Nephron progenitor cell (in vitro differentiated cells): Measurements from ENCODE around the gene PCSK5.
A peak's percentile ranks its signal among the peaks of the same experiment; 100 is the strongest.

Experiments used
- DNase-seq: peaks from one replicate; pipeline ENCODE4 v3.0.0; 2021
- H3K27ac Mint-ChIP-seq: 2 replicates; pipeline ENCODE4 v1.8.0; 2021; ENCODE audit warnings: mild to moderate bottlenecking, moderate library complexity, mixed read lengths
- H3K27me3 Mint-ChIP-seq: 2 replicates; pipeline ENCODE4 v1.8.0; 2021; ENCODE audit warnings: mild to moderate bottlenecking, low read depth, mixed read lengths; ENCODE audit not compliant: poor library complexity
- H3K36me3 Mint-ChIP-seq: 2 replicates; pipeline ENCODE4 v1.8.0; 2021; ENCODE audit warnings: low read depth, mixed read lengths
- H3K4me1 Mint-ChIP-seq: 2 replicates; pipeline ENCODE4 v1.8.0; 2021; ENCODE audit warnings: mixed read lengths
- H3K4me3 Mint-ChIP-seq: 2 replicates; pipeline ENCODE4 v1.8.0; 2021; ENCODE audit warnings: mild to moderate bottlenecking, moderate library complexity, mixed read lengths
- H3K9me3 Mint-ChIP-seq: 2 replicates; pipeline ENCODE4 v1.8.0; 2021; ENCODE audit warnings: mild to moderate bottlenecking, moderate library complexity, mixed read lengths
- TF ChIP-seq, protein P1 (sequence below): fragments of 200-600 bp; sonication (generic); IDR thresholded peaks from 2 replicates; pipeline ENCODE4 v1.5.0; 2021; ENCODE audit warnings: antibody characterized with exemption

Gene PCSK5

DNA sequence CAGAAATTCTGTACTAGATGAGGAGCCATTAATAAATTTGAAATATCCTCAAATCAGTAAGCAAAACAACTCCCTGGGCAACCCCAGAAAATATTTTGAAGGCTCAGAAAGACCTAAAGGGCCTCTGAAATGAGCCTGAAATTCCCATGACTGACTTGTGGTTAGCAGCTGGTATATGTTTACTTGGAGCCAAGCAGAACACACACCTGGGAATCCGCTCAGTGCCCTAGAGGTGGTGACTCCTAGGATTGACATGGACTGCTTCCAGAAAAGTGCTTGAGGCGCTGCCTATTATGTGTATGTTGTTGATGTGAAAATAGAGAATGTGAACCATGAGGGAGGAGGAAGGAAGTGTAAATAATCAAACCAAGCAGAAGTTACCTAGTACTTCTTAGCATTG lies 489.0 kb downstream of the PCSK5 start:
- DNase-seq: no peak
- H3K4me1 Mint-ChIP-seq: peaks cover 14% of the 10 kb centered on the region
- H3K4me3 Mint-ChIP-seq: no peak overlapping the region
- H3K9me3 Mint-ChIP-seq: no peaks in the 10 kb centered on the region
- H3K36me3 Mint-ChIP-seq: peaks cover 16% of the 10 kb centered on the region
- TF ChIP-seq, protein P1, sequence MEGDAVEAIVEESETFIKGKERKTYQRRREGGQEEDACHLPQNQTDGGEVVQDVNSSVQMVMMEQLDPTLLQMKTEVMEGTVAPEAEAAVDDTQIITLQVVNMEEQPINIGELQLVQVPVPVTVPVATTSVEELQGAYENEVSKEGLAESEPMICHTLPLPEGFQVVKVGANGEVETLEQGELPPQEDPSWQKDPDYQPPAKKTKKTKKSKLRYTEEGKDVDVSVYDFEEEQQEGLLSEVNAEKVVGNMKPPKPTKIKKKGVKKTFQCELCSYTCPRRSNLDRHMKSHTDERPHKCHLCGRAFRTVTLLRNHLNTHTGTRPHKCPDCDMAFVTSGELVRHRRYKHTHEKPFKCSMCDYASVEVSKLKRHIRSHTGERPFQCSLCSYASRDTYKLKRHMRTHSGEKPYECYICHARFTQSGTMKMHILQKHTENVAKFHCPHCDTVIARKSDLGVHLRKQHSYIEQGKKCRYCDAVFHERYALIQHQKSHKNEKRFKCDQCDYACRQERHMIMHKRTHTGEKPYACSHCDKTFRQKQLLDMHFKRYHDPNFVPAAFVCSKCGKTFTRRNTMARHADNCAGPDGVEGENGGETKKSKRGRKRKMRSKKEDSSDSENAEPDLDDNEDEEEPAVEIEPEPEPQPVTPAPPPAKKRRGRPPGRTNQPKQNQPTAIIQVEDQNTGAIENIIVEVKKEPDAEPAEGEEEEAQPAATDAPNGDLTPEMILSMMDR: no peak
- H3K27ac Mint-ChIP-seq: no peak overlapping the region
- H3K27me3 Mint-ChIP-seq: peaks cover 6% of the 10 kb centered on the region

DNA sequence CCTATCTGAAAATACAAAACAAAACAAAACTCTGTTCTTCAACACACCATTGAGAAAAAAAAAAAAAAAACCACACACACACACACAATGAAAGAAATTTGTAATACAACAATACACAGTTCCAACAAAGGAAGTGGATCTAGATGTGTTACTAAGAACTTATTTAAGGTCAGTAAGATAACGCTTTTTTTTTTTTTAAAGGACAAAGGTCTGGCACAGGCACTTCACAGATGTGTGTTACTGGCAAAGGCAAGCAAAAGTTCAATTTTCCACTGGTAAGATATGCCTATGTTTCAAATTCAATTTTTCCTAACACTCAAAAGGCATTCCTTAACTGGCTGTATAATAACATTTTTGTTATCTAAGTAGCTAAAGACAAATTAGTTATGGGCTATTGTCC lies 500.2 kb downstream of the PCSK5 start:
- peaks cover 12% of the 10 kb centered on the region for H3K4me1 Mint-ChIP-seq

DNA sequence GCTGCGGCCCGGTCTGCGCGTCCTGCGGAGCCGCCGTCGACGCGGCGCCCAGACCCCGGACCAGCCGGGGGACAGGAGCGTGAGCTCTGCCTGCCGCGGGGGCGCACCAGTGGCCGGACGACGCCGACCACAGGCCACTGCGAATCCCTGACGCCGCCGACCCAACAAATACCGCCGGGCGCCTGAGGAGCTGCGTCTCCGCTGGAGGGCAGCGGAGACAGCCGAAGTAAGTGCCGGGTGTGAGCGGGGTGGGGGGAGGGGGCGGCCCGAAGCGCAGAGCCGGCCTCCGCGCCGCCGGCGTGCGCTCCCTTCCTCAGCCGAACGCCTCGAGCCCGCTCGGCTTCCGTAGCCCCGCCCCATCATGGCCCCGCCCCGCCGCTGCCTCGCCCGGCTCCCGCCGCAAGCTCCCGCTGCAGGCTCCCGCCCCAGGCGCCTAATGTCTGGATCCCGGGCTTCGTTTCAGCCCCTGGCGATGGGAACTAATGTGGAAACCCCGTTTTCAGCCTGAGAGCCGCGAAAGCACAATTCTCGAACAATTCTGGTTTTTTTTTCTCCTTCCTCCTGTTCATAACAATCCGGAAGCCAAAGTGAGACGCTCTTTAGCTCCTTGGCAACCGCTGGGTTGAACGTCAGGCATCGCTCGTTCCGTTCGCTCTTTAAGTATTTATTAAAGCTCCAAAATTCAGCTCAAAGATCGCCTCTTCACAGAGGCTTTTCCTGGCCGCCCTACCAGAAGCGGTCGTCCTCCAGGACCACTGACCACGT lies 503.9 kb downstream of the PCSK5 start, which contains the start of gene RFK:
Gene RFK (minus strand): TSS at position 232 of the 765 bp plus-strand sequence. CDS start 255 bp downstream, outside the sequence.
- peak; percentile 99 for DNase-seq
- peak within 1 kb of the TSS; percentile 94 for H3K4me3 Mint-ChIP-seq
- peaks cover 27% of the 10 kb centered on the region for H3K36me3 Mint-ChIP-seq
- H3K9me3 Mint-ChIP-seq: peaks cover 14% of the 10 kb centered on the region
- peak within 1 kb of the TSS; percentile 100 for H3K27ac Mint-ChIP-seq
- H3K27me3 Mint-ChIP-seq: no peaks in the 10 kb centered on the region
- TF ChIP-seq, protein P1: no peak
- H3K4me1 Mint-ChIP-seq: peaks cover 5% of the 10 kb centered on the region

More for the DNA sequence above, 500.2 kb downstream of the PCSK5 start:
- no peaks in the 10 kb centered on the region for H3K27me3 Mint-ChIP-seq
- H3K27ac Mint-ChIP-seq: no peak overlapping the region
- H3K9me3 Mint-ChIP-seq: peaks cover 14% of the 10 kb centered on the region
- TF ChIP-seq, protein P1: no peak
- DNase-seq: no peak
- H3K4me3 Mint-ChIP-seq: no peak overlapping the region
- H3K36me3 Mint-ChIP-seq: peaks cover 38% of the 10 kb centered on the region

DNA sequence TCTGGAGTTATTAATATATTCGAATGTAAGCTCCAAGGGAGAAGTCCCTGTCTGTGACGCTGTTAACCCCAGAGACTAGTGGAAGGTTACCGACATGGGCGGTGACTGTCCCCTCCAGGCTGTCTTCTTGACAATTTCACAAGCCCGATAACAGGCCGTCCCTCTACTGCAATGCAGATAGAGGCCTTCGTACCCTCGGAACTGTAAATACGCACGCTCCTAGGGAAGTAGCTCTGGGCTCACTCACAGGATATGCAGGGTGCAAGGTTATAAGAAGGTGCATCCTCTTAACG lies 504.4 kb downstream of the PCSK5 start:
- H3K9me3 Mint-ChIP-seq: peaks cover 14% of the 10 kb centered on the region
- H3K27me3 Mint-ChIP-seq: no peaks in the 10 kb centered on the region
- TF ChIP-seq, protein P1: no peak
- peaks cover 27% of the 10 kb centered on the region for H3K36me3 Mint-ChIP-seq
- peak overlapping the region; percentile 94 for H3K4me3 Mint-ChIP-seq
- peaks cover 5% of the 10 kb centered on the region for H3K4me1 Mint-ChIP-seq
- peak overlapping the region; percentile 100 for H3K27ac Mint-ChIP-seq
- DNase-seq: peak; percentile 44

DNA sequence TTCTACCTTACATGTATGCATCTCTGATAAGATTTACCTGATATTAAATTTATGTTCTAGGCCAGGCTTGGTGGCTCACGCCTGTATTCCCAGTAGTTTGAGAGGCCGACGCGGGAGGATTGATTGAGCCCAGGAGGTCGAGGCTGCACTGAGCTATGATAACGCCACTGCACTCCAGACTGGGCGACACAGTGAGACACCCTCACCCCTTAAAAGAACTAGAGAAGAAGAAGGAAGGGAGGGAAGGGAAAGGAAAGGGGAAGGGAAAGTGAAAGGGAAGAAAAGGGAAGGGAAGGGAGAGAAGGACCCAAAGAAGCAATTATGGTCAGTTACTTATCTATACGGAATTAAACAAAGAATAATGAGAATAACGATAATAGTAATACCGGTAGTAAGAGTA lies 504.9 kb downstream of the PCSK5 start:
- peak overlapping the region; percentile 65 for H3K27ac Mint-ChIP-seq
- H3K4me3 Mint-ChIP-seq: peak overlapping the region; percentile 94
- no peaks in the 10 kb centered on the region for H3K27me3 Mint-ChIP-seq
- H3K4me1 Mint-ChIP-seq: peaks cover 5% of the 10 kb centered on the region
- no peak for DNase-seq
- TF ChIP-seq, protein P1: no peak
- peaks cover 26% of the 10 kb centered on the region for H3K36me3 Mint-ChIP-seq
- peaks cover 14% of the 10 kb centered on the region for H3K9me3 Mint-ChIP-seq

DNA sequence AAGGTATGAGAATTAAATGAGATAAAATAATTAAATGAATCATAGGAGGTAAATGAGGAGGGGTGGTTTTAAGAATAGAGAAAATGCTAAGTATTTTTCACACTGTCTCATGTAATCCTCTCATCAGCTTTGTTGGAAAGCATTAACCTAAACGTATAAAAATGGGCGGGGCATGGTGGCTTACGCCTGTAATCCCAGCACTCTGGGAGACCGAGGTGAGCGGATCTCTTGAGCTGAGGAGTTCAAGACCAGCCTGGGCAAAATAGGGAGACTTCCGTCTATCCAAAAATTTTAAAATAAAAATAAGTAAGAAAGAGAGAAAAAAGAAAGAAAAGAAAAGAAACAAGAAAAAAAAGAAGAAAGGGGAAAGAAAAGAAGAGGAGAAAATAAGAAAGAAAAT lies 505.7 kb downstream of the PCSK5 start:
- Mint-ChIP-seq H3K27ac (no peak overlapping the region), H3K36me3 (peaks cover 19% of the 10 kb centered on the region), H3K27me3 (no peaks in the 10 kb centered on the region), H3K9me3 (peaks cover 14% of the 10 kb centered on the region), H3K4me1 (peaks cover 5% of the 10 kb centered on the region), H3K4me3 (no peak overlapping the region)
- DNase-seq: no peak
- TF ChIP-seq, protein P1: no peak
